Iris pigment epithelial cell (primary cell): ENCODE data around the gene DNMT3B.

ENCODE experiments used
- DNase-seq: peaks from one replicate; pipeline ENCODE4 v3.0.0-alpha.2; 2011; ENCODE audit warnings: low read depth

The DNMT3B gene

GRCh38 chr20:32823737-32824588 is 61.8 kb downstream of the DNMT3B start:
- peak; percentile 73 for DNase-seq

DNA sequence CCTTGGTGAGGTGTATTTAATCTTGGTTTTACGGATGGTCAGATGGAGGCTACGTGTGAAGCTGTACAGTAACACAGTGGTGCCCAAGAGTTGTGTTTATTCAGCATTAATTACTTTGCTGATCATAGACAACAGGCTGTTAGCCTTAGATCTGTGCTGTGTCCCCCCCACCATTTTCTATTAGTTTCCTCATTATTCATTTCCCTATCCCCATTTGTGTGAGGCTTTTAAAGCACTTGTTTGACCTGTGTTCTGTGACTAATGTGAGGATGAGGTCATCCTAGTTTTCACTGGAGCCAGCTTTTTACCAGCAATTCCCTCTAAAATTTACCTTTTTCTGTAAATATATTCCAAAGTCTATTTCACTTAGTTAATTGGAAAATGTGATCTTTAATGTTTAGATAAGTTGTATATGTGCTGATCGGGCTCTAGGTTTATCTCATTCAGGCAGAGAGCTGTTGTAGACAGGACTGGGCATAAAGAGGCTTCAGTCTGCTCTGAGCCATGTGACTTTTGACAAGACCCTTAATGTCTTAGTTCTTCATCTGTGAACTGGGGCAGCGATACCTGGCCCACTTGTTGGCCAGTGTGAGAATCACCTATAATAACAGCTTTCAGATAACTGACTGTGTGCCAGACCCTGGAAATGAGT is 66.0 kb downstream of the DNMT3B start:
- DNase-seq: peak; percentile 49

DNA sequence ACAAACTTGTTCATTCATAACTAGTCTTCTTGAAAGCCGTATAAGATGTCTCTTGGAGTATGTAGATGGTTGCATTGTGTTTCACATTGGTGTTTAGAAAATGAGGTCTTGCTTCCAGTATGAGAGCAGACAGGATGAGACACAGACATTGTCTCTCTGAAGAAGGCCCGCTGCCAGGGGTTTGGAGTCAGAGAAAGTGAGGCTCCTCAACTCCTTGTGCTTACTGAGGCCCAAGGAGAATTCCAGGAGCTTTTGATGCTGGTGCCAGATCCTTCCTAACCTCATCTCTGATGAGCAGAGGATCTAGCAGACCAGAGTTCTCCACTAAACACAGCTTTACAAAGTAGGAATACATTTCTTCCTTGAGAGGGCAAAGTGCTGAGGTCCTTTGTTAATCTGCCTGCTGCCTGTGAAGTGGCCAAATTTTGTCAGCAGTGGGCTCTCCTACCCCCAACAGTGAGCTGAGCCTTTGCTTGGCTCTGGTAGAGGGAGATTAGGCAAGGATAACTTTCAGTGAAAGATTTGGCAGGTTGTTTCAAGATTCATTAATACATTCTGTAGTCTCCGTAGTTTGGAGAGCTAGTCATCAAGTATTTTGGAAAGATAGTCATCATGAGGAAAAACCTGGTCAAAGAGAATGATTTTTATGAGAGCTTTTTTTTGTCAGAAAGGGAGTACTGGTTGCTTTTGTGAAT is 67.3 kb downstream of the DNMT3B start:
- peak; percentile 50 for DNase-seq

DNA sequence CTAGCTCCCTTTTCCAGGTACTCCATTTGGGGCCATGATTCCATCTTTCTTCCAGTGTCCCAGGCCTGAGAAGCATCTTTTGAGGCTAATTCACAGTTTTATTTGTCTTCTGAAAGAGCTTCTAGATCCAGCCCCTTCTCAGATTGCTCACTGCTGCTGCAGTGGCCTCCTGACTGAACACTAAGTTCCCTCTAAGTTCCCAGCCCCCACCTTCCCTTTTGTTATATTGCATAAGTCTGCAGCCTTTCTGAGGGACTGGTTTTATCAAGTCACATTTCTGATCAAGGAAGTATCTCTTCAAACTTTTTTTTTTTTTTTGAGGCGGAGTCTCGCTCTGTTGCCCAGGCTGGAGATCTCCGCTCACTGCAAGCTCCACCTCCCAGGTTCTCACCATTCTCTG is 68.3 kb downstream of the DNMT3B start:
- DNase-seq: peak; percentile 86

- DNase-seq: no peak
Observed at GRCh38 chr20:32831982-32832381, 69.8 kb downstream of the DNMT3B start.

DNA sequence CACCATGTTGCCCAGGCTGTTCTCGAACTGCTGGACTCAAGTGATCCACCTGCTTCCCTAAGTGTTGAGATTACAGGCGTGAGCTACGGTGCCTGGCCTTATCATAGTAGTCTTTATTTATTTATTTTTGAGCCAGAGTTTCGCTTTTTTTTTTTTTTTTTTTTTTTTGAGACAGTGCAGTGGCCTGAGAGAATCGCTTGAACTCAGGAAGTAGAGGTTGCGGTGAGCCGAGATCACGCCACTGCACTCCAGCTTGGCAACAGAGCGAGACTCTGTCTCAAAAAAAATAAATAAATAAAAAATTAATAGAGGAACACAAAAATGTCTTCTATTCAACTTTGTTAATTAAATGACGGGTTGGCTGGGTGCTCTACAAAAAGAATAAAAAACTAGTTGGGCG is 70.5 kb downstream of the DNMT3B start:
- no peak for DNase-seq

DNA sequence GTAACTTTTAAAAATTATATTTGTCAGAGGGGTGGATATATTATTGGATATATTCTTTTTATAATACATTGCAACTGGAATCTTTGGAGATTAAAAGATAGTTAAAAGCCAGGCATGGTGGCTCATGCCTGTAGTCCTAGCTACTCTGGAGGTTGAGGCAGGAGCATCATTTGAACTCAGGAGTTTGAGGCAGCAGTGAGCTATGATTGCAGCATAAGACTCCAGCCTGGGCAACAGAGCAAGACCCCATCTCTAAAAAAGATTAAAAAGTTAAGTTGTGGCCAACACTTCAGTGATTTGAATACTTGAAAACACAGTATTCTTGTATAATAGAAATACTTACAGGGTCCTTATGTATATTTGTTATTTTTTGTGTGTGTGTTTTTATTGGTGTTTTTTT is 72.8 kb downstream of the DNMT3B start:
- DNase-seq: no peak

GRCh38 chr20:32837157-32837556 is 75.0 kb downstream of the DNMT3B start:
- no peak for DNase-seq

GRCh38 chr20:32839227-32839981 is 77.2 kb downstream of the DNMT3B start:
- DNase-seq: no peak

DNA sequence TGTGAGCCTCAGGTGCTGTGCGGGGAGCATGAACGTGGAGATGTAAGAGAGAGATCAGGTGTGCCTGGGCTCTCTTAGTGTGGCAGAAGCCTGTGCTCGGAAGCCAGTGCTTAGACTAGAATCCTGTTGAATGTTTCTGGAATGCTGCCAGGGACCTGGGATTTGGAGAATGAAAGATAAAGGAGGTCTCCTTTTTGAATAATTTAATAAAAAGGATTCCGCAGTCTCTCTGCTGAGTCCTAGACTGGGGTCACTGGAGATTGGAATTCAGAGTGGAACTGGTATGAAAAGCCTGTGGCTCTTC is 77.7 kb downstream of the DNMT3B start:
- no peak for DNase-seq

DNA sequence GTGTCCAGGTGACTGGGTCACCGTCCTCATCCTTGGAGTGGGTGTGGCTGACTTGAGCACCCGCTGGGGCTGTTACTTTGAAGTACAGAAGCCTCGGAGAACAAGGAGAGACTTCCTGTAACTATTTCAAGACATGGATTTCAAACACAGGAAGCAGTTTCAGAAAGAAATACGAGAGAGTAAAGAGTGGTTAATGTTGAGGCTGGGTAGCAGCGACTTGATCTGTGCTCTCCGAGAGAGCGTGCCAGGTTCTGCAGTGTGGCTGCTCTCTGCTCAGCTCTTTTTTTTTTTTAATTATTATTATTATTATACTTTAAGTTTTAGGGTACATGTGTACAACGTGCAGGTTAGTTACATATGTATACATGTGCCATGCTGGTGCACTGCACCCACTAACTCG is 79.0 kb downstream of the DNMT3B start:
- no peak for DNase-seq

DNA sequence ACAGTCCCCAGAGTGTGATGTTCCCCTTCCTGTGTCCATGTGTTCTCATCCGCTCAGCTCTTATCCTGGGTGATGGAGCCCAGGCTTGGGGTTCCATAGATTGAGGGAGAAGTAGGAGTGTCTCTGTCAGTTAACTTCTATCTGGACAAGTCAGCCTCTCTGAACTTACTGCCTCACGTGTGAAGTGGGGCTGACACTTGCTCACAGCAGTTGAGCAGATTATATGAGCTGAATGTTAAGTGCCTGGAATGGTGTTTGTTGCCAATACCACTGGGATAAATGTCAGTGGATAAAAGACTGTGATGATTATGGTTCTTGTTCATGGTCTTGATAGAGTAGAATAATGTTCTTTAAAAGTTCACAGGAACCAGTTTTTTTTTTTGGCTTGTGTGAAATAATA is 79.4 kb downstream of the DNMT3B start:
- no peak for DNase-seq

DNA sequence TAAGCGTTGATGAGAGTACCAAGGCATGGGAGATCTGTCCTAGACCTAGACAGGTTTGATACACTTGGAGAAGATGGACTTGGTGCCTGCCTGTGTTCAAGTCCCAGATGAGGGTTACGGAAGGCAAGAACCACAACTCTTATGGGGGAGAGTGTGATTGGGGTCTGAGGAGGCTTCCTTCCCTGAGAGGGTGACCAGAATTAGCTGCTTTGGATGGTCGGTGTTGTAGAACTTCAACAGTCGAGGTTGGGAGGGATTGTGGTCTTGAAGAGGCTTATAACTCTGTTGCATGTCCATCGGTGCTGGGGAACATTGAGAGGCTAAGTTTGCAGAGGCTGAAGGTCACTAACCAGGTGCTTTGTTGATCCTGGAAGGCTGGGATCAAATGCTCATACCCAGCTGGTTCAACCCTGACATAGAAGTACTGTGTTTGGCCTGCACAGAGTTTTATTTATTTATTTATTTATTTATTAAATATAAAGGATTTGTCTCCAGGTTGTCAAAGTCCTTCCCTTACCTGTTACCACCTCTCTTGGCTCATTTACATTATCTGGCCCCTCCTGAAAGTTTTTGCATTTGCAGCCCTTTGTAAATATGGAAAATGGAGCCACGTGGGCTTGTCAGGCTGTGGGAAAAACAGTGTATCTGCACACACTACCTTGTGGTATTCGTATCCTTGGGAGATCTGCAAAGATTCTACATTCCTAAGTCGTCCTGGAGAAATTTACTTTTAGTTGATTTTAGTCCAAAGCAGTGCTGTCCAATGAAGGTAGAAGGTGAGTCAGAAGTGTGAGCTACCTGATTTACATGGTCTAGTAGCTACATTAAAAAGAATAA is 80.7 kb downstream of the DNMT3B start:
- DNase-seq: no peak

GRCh38 chr20:32845786-32846185 is 83.6 kb downstream of the DNMT3B start:
- DNase-seq: peak; percentile 25

- no peak for DNase-seq
Observed at GRCh38 chr20:32846852-32847251, 84.7 kb downstream of the DNMT3B start.

DNA sequence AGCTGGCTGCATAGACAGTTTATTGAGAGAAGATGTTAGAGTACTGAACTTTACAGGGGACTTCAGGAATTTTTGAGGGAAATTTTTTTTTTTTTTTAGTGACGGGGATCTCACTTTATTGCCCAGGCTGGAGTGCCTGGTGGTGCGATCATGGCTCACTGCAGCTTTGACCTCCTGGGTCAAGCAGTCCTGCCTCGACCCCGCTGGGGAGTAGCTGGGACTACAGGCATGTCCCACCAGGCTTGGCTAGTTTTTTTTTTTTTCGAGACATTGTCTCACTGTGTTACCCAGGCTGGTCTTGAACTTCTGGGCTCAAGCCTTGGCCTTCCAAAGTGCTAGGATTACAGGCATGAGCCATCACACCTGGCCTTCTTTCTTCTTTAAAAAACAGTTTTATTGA is 85.8 kb downstream of the DNMT3B start:
- no peak for DNase-seq

- peak; percentile 14 for DNase-seq
Observed at GRCh38 chr20:32848846-32849245, 86.7 kb downstream of the DNMT3B start.

DNA sequence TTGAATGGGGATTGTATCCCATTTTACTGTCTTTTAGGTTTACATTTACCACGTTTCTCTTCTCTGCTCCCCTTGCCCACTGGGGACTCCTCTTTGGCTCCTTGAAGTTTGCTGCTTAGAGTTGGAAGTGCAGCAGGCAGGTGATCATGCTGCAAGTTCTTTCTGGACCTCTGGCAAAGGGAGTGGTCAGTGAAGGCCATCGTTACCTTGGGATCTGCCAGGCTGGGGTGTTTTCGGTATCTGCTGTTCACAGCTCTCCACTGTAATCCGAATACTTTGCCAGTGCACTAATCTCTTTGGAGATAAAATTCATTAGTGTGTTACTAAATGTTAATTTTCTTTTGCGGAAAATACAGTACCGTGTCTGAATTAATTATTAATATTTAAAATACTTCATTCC is 87.4 kb downstream of the DNMT3B start:
- no peak for DNase-seq

- no peak for DNase-seq
Observed at GRCh38 chr20:32855387-32855786, 93.2 kb downstream of the DNMT3B start.

DNA sequence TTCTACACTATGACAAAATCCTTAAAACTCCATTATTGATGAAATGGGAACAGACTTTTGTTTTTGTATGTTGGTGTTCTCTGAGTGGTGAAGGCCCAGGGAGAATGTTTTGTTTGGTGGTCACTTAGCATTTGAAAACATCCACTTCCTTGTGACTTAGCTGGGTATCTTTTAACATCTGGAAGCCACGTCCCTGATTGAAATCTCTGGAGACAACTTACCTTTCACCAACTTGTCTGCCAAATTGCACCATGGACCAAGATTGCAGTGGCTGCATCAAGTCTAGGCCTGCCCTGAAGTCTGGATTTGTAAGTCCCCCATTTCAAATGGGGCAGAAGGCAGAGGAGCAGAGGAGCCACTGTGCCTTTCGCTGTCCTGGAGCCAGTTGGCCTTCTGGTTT is 96.0 kb downstream of the DNMT3B start:
- DNase-seq: no peak
